GM23338 (cell line): ENCODE results near the gene CCDC120. TPM values are rescaled to one million over a fixed set of nuclear protein-coding genes. Genes with fewer than 3 reads are reported as not detected.

Experiments
- ATAC-seq: fragments of 200-7000 bp; cut with Tn5 transposase; 3 replicates; pipeline ENCODE4 v1.9.1; 2020
- DNase-seq: peaks from one replicate; pipeline ENCODE4 v3.0.0-alpha.2; 2015; ENCODE audit warnings: low spot score
- H2AFZ ChIP-seq: fragments of 200-600 bp; sonication (generic); 2 replicates; pipeline ENCODE4 v1.8.0; 2016; ENCODE audit warnings: antibody characterized with exemption, mild to moderate bottlenecking, moderate library complexity
- H3F3A ChIP-seq: fragments of 200-600 bp; sonication (generic); replicated peaks from 2 replicates; pipeline ENCODE4 v1.8.0; 2017; ENCODE audit warnings: antibody characterized with exemption, mixed run types, low read depth
- H3K27ac ChIP-seq: fragments of 200-600 bp; sonication (generic); 2 replicates; pipeline ENCODE4 v1.6.1; 2016; ENCODE audit warnings: low read depth
- H3K27me3 ChIP-seq: fragments of 200-600 bp; sonication (generic); 2 replicates; pipeline ENCODE4 v1.8.0; 2016; ENCODE audit warnings: mild to moderate bottlenecking, mixed run types, moderate library complexity; ENCODE audit not compliant: insufficient read depth
- H3K36me3 ChIP-seq: fragments of 200-600 bp; sonication (generic); 2 replicates; pipeline ENCODE4 v1.8.0; 2016; ENCODE audit warnings: mild to moderate bottlenecking; ENCODE audit not compliant: insufficient read depth
- H3K4me1 ChIP-seq: fragments of 200-600 bp; sonication (generic); 2 replicates; pipeline ENCODE4 v1.8.0; 2016; ENCODE audit warnings: mild to moderate bottlenecking, moderate library complexity; ENCODE audit not compliant: insufficient read depth
- H3K4me2 ChIP-seq: fragments of 200-600 bp; sonication (generic); 2 replicates; pipeline ENCODE4 v1.7.1; 2017; ENCODE audit warnings: mixed run types
- H3K4me3 ChIP-seq: fragments of 200-600 bp; sonication (generic); 2 replicates; pipeline ENCODE4 v1.6.1; 2016; ENCODE audit warnings: mixed run types
- H3K79me2 ChIP-seq: fragments of 200-600 bp; sonication (generic); replicated peaks from 2 replicates; pipeline ENCODE4 v1.8.0; 2017; ENCODE audit warnings: mild to moderate bottlenecking; ENCODE audit not compliant: insufficient read depth
- H3K9me2 ChIP-seq: fragments of 200-600 bp; sonication (generic); 2 replicates; pipeline ENCODE4 v1.8.0; 2017; ENCODE audit not compliant: insufficient read depth
- H4K20me1 ChIP-seq: fragments of 200-600 bp; sonication (generic); replicated peaks from 2 replicates; pipeline ENCODE4 v1.8.0; 2017; ENCODE audit warnings: mild to moderate bottlenecking; ENCODE audit not compliant: insufficient read depth
- H3K27ac Mint-ChIP-seq: 2 replicates; pipeline ENCODE4 v1.8.0; 2020; ENCODE audit warnings: inconsistent platforms, mild to moderate bottlenecking, moderate library complexity, mixed read lengths
- H3K27me3 Mint-ChIP-seq: 3 replicates; pipeline ENCODE4 v1.8.0; 2022; ENCODE audit warnings: low read depth, mild to moderate bottlenecking, moderate library complexity, mixed read lengths, inconsistent platforms; ENCODE audit not compliant: insufficient read depth, poor library complexity
- H3K36me3 Mint-ChIP-seq: 3 replicates; pipeline ENCODE4 v1.8.0; 2021; ENCODE audit warnings: low read depth, mild to moderate bottlenecking, inconsistent platforms, moderate library complexity, mixed read lengths
- H3K4me1 Mint-ChIP-seq: 3 replicates; pipeline ENCODE4 v1.8.0; 2020; ENCODE audit warnings: mild to moderate bottlenecking, inconsistent platforms, mixed read lengths
- H3K4me3 Mint-ChIP-seq: 3 replicates; pipeline ENCODE4 v1.8.0; 2021; ENCODE audit warnings: moderate library complexity, mild to moderate bottlenecking, inconsistent platforms, mixed read lengths
- H3K9me3 Mint-ChIP-seq: 3 replicates; pipeline ENCODE4 v1.8.0; 2020; ENCODE audit warnings: moderate library complexity, mild to moderate bottlenecking, inconsistent platforms, mixed read lengths
- CREB1 ChIP-seq: fragments of 250-450 bp; sonication (Bioruptor Pico); IDR thresholded peaks from 2 replicates; pipeline ENCODE4 v1.5.0; 2020; ENCODE audit warnings: low read depth, mild to moderate bottlenecking, moderate library complexity
- EZH2 ChIP-seq: fragments of 200-600 bp; sonication (generic); IDR thresholded peaks from one replicate; pipeline ENCODE4 v1.8.0; 2017; ENCODE audit warnings: antibody characterized with exemption, mild to moderate bottlenecking, low read depth; ENCODE audit not compliant: unreplicated experiment
- EZH2phosphoT487 ChIP-seq: fragments of 200-600 bp; sonication (generic); IDR thresholded peaks from one replicate; pipeline ENCODE4 v1.8.1; 2018; ENCODE audit warnings: antibody characterized with exemption; ENCODE audit not compliant: unreplicated experiment
- JUNB ChIP-seq: IDR thresholded peaks from one replicate; pipeline ENCODE4 v1.6.1; 2016; ENCODE audit warnings: antibody characterized with exemption; ENCODE audit not compliant: unreplicated experiment
- NANOG ChIP-seq: IDR thresholded peaks from 2 replicates; pipeline ENCODE4 v1.6.1; 2016; ENCODE audit warnings: antibody characterized with exemption, borderline replicate concordance
- POLR2AphosphoS5 ChIP-seq: IDR thresholded peaks from 2 replicates; pipeline ENCODE4 v1.6.1; 2016; ENCODE audit warnings: antibody characterized with exemption, low read depth
- STAT1 ChIP-seq: IDR thresholded peaks from one replicate; pipeline ENCODE4 v1.6.1; 2016; ENCODE audit warnings: antibody characterized with exemption; ENCODE audit not compliant: unreplicated experiment
- ZNF114 ChIP-seq: fragments of 250-450 bp; sonication (Bioruptor Pico); IDR thresholded peaks from 2 replicates; pipeline ENCODE4 v1.5.0; 2020; ENCODE audit warnings: mild to moderate bottlenecking, moderate library complexity
- ZNF331 ChIP-seq: fragments of 250-450 bp; sonication (Bioruptor Pico); IDR thresholded peaks from 2 replicates; pipeline ENCODE4 v1.5.0; 2020; ENCODE audit warnings: low read depth, mild to moderate bottlenecking, moderate library complexity
- polyA plus RNA-seq: library from polyadenylated mRNA; unstranded; fragments of >200 nt; fragmentation: Nextera tagmentation; extraction: Ambion mirVana; gene quantifications from 2 replicates; pipeline ENCODE4 v1.2.1, GENCODE V29; 2016
- total RNA-seq: library from RNA; depleted of rRNA; stranded (reverse); fragments of >200 nt; shearing (Covaris generic); gene quantifications from 2 replicates; pipeline ENCODE4 v1.2.3, GENCODE V29; 2014
- TF ChIP-seq, protein P1 (sequence below), 2 experiments: fragments of 200-600 bp in 1 of 2; sonication (generic) in 1 of 2; conservative IDR thresholded peaks; 2 replicates each; pipeline versions ENCODE4 v1.5.1 to v1.6.1; 2016 to 2017; ENCODE audit warnings: antibody characterized with exemption in 2 of 2, low read depth in 2 of 2, mild to moderate bottlenecking in 2 of 2, moderate library complexity in 1 of 2
- TF ChIP-seq, protein P2 (sequence below): IDR thresholded peaks from 2 replicates; pipeline ENCODE4 v1.6.1; 2016; ENCODE audit warnings: antibody characterized with exemption
- TF ChIP-seq, protein P3 (sequence below): fragments of 250-450 bp; sonication (Bioruptor Pico); IDR thresholded peaks from 2 replicates; pipeline ENCODE4 v1.5.0; 2020; ENCODE audit warnings: mild to moderate bottlenecking, moderate library complexity
- TF ChIP-seq, protein P4 (sequence below): IDR thresholded peaks from one replicate; pipeline ENCODE4 v1.6.1; 2018; ENCODE audit warnings: antibody characterized with exemption; ENCODE audit not compliant: unreplicated experiment

Gene CCDC120
- total and polyA plus RNA-seq, 2 experiments from 2014 or later: 3.3 to 9.9 TPM

DNA sequence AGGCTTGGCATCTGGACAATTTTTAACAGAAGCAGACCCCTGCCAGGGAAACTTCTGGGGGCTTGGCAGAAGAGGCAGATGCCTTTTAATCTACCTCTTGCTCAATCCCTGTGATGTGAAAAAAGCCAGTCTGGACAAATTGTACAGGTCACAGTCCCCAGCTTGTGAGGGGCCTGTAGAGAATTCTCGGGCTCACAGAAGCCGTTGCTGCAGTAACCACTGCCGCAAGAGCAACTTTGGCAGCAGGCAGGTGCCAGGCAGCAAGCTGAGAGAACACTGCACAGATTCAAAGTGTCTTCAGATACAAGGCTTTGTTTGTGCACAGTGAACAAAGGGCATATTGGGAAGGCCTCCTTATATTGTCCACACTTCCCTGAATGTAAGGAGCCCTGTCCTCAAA lies 53.0 kb downstream of the CCDC120 start:
- Mint-ChIP-seq H3K9me3 (no peaks in the 10 kb centered on the region), H3K27ac (no peak overlapping the region), H3K4me3 (no peak overlapping the region), H3K27me3 (peaks cover 1% of the 10 kb centered on the region), H3K4me1 (no peaks in the 10 kb centered on the region), H3K36me3 (peaks cover 31% of the 10 kb centered on the region)
- Histone ChIP-seq H3K9me2 (no peaks in the 10 kb centered on the region), H3K27ac (no peak overlapping the region), H3K79me2 (no peaks in the 10 kb centered on the region), H3K27me3 (no peaks in the 10 kb centered on the region), H4K20me1 (no peaks in the 10 kb centered on the region), H3K4me3 (no peak overlapping the region), H3K36me3 (no peaks in the 10 kb centered on the region), H3K4me2 (no peak overlapping the region), H3F3A (no peaks in the 10 kb centered on the region), H3K4me1 (no peaks in the 10 kb centered on the region), H2AFZ (no peak overlapping the region)
- DNase-seq (no peak), ATAC-seq (no peak)
- TF ChIP-seq, protein P1, sequence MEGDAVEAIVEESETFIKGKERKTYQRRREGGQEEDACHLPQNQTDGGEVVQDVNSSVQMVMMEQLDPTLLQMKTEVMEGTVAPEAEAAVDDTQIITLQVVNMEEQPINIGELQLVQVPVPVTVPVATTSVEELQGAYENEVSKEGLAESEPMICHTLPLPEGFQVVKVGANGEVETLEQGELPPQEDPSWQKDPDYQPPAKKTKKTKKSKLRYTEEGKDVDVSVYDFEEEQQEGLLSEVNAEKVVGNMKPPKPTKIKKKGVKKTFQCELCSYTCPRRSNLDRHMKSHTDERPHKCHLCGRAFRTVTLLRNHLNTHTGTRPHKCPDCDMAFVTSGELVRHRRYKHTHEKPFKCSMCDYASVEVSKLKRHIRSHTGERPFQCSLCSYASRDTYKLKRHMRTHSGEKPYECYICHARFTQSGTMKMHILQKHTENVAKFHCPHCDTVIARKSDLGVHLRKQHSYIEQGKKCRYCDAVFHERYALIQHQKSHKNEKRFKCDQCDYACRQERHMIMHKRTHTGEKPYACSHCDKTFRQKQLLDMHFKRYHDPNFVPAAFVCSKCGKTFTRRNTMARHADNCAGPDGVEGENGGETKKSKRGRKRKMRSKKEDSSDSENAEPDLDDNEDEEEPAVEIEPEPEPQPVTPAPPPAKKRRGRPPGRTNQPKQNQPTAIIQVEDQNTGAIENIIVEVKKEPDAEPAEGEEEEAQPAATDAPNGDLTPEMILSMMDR (conservative IDR thresholded peaks at IDR 0.05; ENCODE audit: low read depth in 2 of 2): no peak
- no peak for TF ChIP-seq POLR2AphosphoS5
- no peak for TF ChIP-seq EZH2phosphoT487
- TF ChIP-seq ZNF114 (CRISPR knock-in tag): no peak
- TF ChIP-seq EZH2: no peak
- TF ChIP-seq, protein P2, sequence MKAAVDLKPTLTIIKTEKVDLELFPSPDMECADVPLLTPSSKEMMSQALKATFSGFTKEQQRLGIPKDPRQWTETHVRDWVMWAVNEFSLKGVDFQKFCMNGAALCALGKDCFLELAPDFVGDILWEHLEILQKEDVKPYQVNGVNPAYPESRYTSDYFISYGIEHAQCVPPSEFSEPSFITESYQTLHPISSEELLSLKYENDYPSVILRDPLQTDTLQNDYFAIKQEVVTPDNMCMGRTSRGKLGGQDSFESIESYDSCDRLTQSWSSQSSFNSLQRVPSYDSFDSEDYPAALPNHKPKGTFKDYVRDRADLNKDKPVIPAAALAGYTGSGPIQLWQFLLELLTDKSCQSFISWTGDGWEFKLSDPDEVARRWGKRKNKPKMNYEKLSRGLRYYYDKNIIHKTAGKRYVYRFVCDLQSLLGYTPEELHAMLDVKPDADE: no peak
- TF ChIP-seq, protein P3, sequence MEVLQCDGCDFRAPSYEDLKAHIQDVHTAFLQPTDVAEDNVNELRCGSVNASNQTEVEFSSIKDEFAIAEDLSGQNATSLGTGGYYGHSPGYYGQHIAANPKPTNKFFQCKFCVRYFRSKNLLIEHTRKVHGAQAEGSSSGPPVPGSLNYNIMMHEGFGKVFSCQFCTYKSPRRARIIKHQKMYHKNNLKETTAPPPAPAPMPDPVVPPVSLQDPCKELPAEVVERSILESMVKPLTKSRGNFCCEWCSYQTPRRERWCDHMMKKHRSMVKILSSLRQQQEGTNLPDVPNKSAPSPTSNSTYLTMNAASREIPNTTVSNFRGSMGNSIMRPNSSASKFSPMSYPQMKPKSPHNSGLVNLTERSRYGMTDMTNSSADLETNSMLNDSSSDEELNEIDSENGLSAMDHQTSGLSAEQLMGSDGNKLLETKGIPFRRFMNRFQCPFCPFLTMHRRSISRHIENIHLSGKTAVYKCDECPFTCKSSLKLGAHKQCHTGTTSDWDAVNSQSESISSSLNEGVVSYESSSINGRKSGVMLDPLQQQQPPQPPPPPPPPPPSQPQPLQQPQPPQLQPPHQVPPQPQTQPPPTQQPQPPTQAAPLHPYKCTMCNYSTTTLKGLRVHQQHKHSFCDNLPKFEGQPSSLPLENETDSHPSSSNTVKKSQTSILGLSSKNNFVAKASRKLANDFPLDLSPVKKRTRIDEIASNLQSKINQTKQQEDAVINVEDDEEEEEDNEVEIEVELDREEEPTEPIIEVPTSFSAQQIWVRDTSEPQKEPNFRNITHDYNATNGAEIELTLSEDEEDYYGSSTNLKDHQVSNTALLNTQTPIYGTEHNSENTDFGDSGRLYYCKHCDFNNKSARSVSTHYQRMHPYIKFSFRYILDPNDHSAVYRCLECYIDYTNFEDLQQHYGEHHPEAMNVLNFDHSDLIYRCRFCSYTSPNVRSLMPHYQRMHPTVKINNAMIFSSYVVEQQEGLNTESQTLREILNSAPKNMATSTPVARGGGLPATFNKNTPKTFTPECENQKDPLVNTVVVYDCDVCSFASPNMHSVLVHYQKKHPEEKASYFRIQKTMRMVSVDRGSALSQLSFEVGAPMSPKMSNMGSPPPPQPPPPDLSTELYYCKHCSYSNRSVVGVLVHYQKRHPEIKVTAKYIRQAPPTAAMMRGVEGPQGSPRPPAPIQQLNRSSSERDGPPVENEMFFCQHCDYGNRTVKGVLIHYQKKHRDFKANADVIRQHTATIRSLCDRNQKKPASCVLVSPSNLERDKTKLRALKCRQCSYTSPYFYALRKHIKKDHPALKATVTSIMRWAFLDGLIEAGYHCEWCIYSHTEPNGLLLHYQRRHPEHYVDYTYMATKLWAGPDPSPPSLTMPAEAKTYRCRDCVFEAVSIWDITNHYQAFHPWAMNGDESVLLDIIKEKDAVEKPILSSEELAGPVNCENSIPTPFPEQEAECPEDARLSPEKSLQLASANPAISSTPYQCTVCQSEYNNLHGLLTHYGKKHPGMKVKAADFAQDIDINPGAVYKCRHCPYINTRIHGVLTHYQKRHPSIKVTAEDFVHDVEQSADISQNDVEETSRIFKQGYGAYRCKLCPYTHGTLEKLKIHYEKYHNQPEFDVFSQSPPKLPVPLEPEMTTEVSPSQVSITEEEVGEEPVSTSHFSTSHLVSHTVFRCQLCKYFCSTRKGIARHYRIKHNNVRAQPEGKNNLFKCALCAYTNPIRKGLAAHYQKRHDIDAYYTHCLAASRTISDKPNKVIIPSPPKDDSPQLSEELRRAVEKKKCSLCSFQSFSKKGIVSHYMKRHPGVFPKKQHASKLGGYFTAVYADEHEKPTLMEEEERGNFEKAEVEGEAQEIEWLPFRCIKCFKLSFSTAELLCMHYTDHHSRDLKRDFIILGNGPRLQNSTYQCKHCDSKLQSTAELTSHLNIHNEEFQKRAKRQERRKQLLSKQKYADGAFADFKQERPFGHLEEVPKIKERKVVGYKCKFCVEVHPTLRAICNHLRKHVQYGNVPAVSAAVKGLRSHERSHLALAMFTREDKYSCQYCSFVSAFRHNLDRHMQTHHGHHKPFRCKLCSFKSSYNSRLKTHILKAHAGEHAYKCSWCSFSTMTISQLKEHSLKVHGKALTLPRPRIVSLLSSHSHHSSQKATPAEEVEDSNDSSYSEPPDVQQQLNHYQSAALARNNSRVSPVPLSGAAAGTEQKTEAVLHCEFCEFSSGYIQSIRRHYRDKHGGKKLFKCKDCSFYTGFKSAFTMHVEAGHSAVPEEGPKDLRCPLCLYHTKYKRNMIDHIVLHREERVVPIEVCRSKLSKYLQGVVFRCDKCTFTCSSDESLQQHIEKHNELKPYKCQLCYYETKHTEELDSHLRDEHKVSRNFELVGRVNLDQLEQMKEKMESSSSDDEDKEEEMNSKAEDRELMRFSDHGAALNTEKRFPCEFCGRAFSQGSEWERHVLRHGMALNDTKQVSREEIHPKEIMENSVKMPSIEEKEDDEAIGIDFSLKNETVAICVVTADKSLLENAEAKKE: no peak
- TF ChIP-seq STAT1: no peak
- TF ChIP-seq CREB1: no peak
- TF ChIP-seq ZNF331 (CRISPR knock-in tag): no peak
- TF ChIP-seq NANOG: no peak
- no peak for TF ChIP-seq JUNB
- TF ChIP-seq, protein P4, sequence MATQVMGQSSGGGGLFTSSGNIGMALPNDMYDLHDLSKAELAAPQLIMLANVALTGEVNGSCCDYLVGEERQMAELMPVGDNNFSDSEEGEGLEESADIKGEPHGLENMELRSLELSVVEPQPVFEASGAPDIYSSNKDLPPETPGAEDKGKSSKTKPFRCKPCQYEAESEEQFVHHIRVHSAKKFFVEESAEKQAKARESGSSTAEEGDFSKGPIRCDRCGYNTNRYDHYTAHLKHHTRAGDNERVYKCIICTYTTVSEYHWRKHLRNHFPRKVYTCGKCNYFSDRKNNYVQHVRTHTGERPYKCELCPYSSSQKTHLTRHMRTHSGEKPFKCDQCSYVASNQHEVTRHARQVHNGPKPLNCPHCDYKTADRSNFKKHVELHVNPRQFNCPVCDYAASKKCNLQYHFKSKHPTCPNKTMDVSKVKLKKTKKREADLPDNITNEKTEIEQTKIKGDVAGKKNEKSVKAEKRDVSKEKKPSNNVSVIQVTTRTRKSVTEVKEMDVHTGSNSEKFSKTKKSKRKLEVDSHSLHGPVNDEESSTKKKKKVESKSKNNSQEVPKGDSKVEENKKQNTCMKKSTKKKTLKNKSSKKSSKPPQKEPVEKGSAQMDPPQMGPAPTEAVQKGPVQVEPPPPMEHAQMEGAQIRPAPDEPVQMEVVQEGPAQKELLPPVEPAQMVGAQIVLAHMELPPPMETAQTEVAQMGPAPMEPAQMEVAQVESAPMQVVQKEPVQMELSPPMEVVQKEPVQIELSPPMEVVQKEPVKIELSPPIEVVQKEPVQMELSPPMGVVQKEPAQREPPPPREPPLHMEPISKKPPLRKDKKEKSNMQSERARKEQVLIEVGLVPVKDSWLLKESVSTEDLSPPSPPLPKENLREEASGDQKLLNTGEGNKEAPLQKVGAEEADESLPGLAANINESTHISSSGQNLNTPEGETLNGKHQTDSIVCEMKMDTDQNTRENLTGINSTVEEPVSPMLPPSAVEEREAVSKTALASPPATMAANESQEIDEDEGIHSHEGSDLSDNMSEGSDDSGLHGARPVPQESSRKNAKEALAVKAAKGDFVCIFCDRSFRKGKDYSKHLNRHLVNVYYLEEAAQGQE: no peak
